Measurements from ENCODE around the gene IP6K3.

The IP6K3 gene, protein sequence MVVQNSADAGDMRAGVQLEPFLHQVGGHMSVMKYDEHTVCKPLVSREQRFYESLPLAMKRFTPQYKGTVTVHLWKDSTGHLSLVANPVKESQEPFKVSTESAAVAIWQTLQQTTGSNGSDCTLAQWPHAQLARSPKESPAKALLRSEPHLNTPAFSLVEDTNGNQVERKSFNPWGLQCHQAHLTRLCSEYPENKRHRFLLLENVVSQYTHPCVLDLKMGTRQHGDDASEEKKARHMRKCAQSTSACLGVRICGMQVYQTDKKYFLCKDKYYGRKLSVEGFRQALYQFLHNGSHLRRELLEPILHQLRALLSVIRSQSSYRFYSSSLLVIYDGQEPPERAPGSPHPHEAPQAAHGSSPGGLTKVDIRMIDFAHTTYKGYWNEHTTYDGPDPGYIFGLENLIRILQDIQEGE

DNA sequence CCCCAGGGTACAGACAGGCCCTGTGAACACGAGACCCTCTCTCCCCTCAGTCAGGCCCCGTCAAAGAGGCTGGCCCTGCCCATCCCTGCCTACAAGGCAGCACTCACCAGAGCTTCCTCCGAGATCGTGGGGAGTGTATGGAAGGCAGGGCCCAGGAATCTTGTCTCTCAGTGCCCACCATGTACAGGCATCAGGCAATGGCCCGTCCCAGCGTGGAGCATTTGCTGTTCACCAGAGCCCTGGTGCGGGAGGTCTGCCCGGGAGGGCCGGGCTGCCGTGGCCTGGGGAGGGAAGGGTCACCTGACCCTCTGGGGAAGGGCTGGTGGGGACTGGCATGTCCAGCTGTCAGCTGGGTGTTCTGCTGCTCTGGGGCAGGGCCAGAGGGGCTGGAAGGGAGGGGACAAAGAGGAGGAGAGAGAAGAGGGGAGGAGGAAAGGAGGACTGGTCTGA, at the start of gene IP6K3:
Gene IP6K3, minus strand, starts transcription at position 255 of the 450 bp plus-strand sequence. CDS start 11,429 bp downstream, outside the sequence.
- Histone ChIP-seq H3K27ac (peak within 1 kb of the TSS; percentile 21 to 90), H3K4me3 (peak within 1 kb of the TSS; percentile 68)
- DNase-seq (ENCODE audit: low spot score) = no peak
- TF ChIP-seq, protein P1, sequence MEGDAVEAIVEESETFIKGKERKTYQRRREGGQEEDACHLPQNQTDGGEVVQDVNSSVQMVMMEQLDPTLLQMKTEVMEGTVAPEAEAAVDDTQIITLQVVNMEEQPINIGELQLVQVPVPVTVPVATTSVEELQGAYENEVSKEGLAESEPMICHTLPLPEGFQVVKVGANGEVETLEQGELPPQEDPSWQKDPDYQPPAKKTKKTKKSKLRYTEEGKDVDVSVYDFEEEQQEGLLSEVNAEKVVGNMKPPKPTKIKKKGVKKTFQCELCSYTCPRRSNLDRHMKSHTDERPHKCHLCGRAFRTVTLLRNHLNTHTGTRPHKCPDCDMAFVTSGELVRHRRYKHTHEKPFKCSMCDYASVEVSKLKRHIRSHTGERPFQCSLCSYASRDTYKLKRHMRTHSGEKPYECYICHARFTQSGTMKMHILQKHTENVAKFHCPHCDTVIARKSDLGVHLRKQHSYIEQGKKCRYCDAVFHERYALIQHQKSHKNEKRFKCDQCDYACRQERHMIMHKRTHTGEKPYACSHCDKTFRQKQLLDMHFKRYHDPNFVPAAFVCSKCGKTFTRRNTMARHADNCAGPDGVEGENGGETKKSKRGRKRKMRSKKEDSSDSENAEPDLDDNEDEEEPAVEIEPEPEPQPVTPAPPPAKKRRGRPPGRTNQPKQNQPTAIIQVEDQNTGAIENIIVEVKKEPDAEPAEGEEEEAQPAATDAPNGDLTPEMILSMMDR (IDR thresholded peaks at IDR 0.05) = no peak

DNA sequence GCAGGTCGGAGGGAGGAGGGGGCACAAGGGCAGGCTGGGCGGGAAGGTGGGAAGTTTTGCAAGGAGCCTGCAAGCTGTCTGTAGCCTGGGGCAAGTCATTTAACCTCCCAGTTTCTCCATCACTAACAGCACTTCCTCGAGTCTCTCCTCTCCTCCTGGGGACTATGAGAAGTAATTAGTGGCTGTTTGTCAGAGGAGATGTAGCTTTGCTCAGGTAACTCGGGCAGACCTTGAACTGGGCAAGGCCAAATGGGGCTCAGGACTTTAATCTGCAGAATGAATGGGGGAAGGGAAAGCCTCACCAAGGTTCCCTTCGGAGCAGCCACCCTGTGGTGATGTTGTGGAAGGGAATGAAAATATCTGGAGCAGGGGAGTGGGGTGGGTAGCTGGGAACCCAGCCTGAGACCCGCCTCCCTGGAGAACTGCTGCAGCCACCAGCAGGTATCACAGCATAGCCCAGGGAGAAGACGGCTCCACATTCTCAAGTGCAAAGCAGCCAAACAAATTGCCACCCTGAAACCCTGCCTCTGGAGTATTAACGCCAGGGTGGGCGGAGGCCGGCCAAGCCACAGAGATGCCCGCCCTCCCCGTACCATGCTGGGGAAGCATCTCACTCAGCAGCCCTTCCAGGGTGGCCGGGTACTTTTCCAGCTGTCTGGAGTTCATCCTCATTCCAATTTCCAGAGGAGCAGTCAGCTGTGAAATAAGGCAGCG, 48.4 kb upstream of the IP6K3 start:
- TF ChIP-seq, protein P1 (IDR thresholded peaks at IDR 0.05) = no peak
- DNase-seq (ENCODE audit: low spot score) = no peak

DNA sequence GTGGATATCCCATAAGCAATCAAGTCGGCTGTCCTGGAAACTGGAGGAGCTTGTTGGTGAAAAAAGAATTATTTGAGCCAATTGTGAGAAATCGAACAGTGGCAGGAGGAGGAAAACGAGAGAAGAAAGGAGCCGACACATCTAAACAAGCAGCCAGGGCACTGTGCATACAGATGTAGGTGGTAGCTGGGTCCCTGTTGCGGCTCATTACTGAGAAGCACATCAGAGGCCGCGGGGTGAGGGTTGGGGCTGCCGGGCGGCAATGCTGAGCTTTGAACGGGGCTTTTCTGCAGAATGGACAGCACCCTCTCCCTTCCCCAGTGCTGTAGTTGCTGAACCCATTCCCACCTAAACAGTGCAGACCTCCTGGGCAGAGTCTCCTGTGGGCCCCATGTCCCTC, 46.3 kb upstream of the IP6K3 start:
- DNase-seq (ENCODE audit: low spot score) = no peak
- H3K4me3 ChIP-seq = no peak overlapping the region
- TF ChIP-seq, protein P1 (IDR thresholded peaks at IDR 0.05) = no peak
- no peak overlapping the region for H3K27ac ChIP-seq

More for the DNA sequence above, 48.4 kb upstream of the IP6K3 start:
- H3K27ac ChIP-seq = no peak overlapping the region
- H3K4me3 ChIP-seq = no peak overlapping the region

DNA sequence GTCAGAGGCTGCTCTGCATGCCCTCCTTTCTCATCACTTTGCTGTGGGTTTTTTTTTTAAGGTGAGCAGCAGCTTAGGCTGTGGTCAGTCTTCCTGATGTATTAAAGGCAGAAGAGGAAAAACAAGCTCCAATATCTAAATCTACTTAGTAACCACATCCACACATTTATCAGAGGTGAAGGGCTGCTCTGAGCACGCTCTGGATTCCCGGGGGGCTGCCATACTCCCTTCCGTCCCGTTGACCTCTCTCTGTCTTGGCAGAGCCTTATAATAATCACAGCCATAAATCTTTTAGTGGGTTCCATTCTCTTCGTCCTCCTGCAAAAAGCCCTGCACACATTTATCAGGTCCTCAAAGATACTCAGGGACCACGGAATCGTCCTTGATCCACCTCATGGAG, 44.9 kb upstream of the IP6K3 start:
- TF ChIP-seq, protein P1 (IDR thresholded peaks at IDR 0.05) = no peak
- H3K4me3 ChIP-seq = no peak overlapping the region
- no peak for DNase-seq (ENCODE audit: low spot score)
- H3K27ac ChIP-seq = no peak overlapping the region

DNA sequence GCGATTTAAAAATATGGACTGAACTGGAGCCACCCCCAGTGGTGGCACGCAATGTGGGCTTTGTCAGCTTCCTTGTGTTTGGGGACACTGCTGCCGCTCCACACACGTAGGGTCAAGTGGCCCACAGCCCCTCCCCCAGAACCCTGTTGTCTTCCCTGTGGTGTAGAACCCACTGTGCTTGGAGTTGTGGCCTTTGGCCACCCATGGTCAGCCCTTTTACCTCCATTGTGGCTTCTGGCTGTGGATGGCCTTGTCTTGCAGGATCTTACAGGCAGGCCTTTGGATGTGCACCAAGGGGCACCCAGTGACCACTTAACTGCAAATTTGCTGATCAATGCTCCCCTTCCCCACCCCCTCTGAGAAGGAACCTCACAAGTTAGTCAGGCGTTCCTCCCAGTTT, 44.2 kb upstream of the IP6K3 start:
- H3K4me3 ChIP-seq = no peak overlapping the region
- no peak for DNase-seq (ENCODE audit: low spot score)
- no peak overlapping the region for H3K27ac ChIP-seq
- TF ChIP-seq, protein P1 (IDR thresholded peaks at IDR 0.05) = no peak

DNA sequence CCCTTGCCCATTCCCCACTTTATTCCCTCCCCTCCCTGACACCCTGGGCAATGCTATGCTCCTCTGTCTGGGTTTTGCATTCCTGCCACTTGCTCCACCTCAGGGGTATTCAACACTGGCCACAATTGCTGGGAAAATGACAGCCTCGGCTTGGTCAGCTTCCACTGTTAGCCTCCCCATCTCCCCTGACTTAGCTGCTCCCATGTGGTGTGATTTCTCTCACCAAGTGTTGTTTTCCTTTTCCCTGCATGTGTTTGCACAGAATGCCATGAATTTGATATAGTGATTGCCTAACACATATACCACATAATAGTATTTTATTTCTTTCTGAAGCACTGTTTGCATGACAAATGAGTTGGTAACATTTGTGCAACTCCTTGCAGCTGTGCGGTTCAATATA, 43.7 kb upstream of the IP6K3 start:
- no peak overlapping the region for H3K4me3 ChIP-seq
- DNase-seq (ENCODE audit: low spot score) = no peak
- TF ChIP-seq, protein P1 (IDR thresholded peaks at IDR 0.05) = no peak
- H3K27ac ChIP-seq = no peak overlapping the region

Measured in coronary artery (tissue), 2 donors.